Natural killer cell (primary cell): Measurements from ENCODE around the gene DNAH10. TPM values are rescaled to one million over a fixed set of nuclear protein-coding genes. Genes with fewer than 3 reads are reported as not detected.

Experiments used
- ATAC-seq, 3 donors: fragments of 150-1000 bp in 2 of 3; fragments of 200-7000 bp in 1 of 3; cut with Tn5 transposase; 1 replicate in 1 of 3; 2 replicates in 2 of 3; pipeline ENCODE4 v1.10.0; 2021; ENCODE audit warnings: mild to moderate bottlenecking in 2 of 3, moderate library complexity in 2 of 3
- DNase-seq, 2 donors: peaks; one replicate each; pipeline versions ENCODE4 v3.0.0 to v3.0.0-alpha.2; 2013 to 2021; ENCODE audit warnings: mixed read lengths in 1 of 2
- H3K27ac ChIP-seq: one replicate; pipeline ENCODE4 v1.5.1; 2013; ENCODE audit warnings: mild to moderate bottlenecking, low read length
- H3K27me3 ChIP-seq: one replicate; pipeline ENCODE4 v1.6.1; 2013; ENCODE audit warnings: low read length; ENCODE audit not compliant: control insufficient read depth, insufficient read depth
- H3K36me3 ChIP-seq: one replicate; pipeline ENCODE4 v1.6.1; 2013; ENCODE audit warnings: low read length; ENCODE audit not compliant: control insufficient read depth, insufficient read depth
- H3K4me1 ChIP-seq: one replicate; pipeline ENCODE4 v1.6.1; 2013; ENCODE audit warnings: low read length; ENCODE audit not compliant: control insufficient read depth, insufficient read depth
- H3K4me3 ChIP-seq: one replicate; pipeline ENCODE4 v1.5.1; 2013; ENCODE audit warnings: low read length
- H3K9me3 ChIP-seq: one replicate; pipeline ENCODE4 v1.6.1; 2013; ENCODE audit warnings: low read length; ENCODE audit not compliant: control insufficient read depth, insufficient read depth
- H3K27ac Mint-ChIP-seq, 2 donors: one replicate each; pipeline ENCODE4 v1.8.0; 2022; ENCODE audit warnings: mild to moderate bottlenecking in 2 of 2, mixed read lengths in 2 of 2, moderate library complexity in 1 of 2
- H3K27me3 Mint-ChIP-seq, 2 donors: one replicate each; pipeline ENCODE4 v1.8.0; 2022; ENCODE audit warnings: low read depth in 2 of 2, mixed read lengths in 2 of 2
- H3K36me3 Mint-ChIP-seq: one replicate; pipeline ENCODE4 v1.8.0; 2022; ENCODE audit warnings: mixed read lengths
- H3K4me1 Mint-ChIP-seq, 2 donors: one replicate each; pipeline ENCODE4 v1.8.0; 2022; ENCODE audit warnings: mixed read lengths in 2 of 2
- H3K4me3 Mint-ChIP-seq: one replicate; pipeline ENCODE4 v1.8.0; 2022; ENCODE audit warnings: mild to moderate bottlenecking, moderate library complexity, mixed read lengths
- H3K9me3 Mint-ChIP-seq, 2 donors: one replicate each; pipeline ENCODE4 v1.8.0; 2022; ENCODE audit warnings: mixed read lengths in 2 of 2
- CTCF ChIP-seq: fragments of 200-600 bp; IDR thresholded peaks from one replicate; pipeline ENCODE4 v1.8.0; 2022; ENCODE audit warnings: antibody characterized with exemption
- WGBS: methylation state at CpG from one replicate; pipeline ENCODE4 v1.1.7; 2013; ENCODE audit warnings: missing lambda C conversion rate; ENCODE audit not compliant: insufficient coverage; 5-methylcytosine and 5-hydroxymethylcytosine counted together
- intact Hi-C: fragments of 100-400 bp; cut with micrococcal nuclease; formaldehyde crosslinking; loops from one replicate; pipeline ENCODE4 v1.14.2; 2022
- total RNA-seq, 4 donors: library from RNA; stranded (reverse); fragments of 120-200 nt in 1 of 4; gene quantifications; one replicate each; pipeline versions ENCODE4 v1.2.3 to v1.2.4, GENCODE V29; 2013 to 2022

DNAH10 gene
- total RNA-seq, 3 donors from 2014 or later (not counting 1 experiment from before 2014, with no cell fraction given): 0.43 to 1.7 (median 0.94) TPM

GRCh38 chr12:123888989-123889388 is 126.9 kb downstream of the DNAH10 start:
- ATAC-seq (no peak), DNase-seq (no peak)
- no peaks in the 10 kb centered on the region for H3K9me3 ChIP-seq
- WGBS: 88% methylated on average over 12 of the region's 12 CpGs
- TF ChIP-seq CTCF: no peak
- Mint-ChIP-seq H3K4me3 (no peak overlapping the region), H3K9me3 (no peaks in the 10 kb centered on the region), H3K27ac (no peak overlapping the region), H3K36me3 (no peaks in the 10 kb centered on the region), H3K27me3 (peaks cover 0 to 4% of the 10 kb centered on the region in 2 donors), H3K4me1 (no peaks in the 10 kb centered on the region)
- no peaks in the 10 kb centered on the region for H3K4me1 ChIP-seq
- no peak overlapping the region for H3K4me3 ChIP-seq
- intact Hi-C loops: no loop called here
- H3K27ac ChIP-seq: no peak overlapping the region
- peaks cover 3% of the 10 kb centered on the region for H3K27me3 ChIP-seq
- no peaks in the 10 kb centered on the region for H3K36me3 ChIP-seq

- Mint-ChIP-seq H3K36me3 (no peaks in the 10 kb centered on the region), H3K27me3 (peaks cover 0 to 4% of the 10 kb centered on the region in 2 donors), H3K4me3 (no peak overlapping the region), H3K4me1 (no peaks in the 10 kb centered on the region), H3K27ac (no peak overlapping the region), H3K9me3 (no peaks in the 10 kb centered on the region)
- H3K4me1 ChIP-seq: no peaks in the 10 kb centered on the region
- H3K9me3 ChIP-seq: no peaks in the 10 kb centered on the region
- no peaks in the 10 kb centered on the region for H3K36me3 ChIP-seq
- H3K27me3 ChIP-seq: peaks cover 3% of the 10 kb centered on the region
- H3K27ac ChIP-seq: no peak overlapping the region
- DNase-seq (no peak), ATAC-seq (no peak)
- no peak for TF ChIP-seq CTCF
- 76% methylated on average over 11 of the region's 12 CpGs for WGBS
- intact Hi-C loops: no loop called here
- no peak overlapping the region for H3K4me3 ChIP-seq
These were observed 127.9 kb downstream of the DNAH10 start for GRCh38 chr12:123889848-123890535.

- 83% methylated on average over 10 of the region's 10 CpGs for whole genome bisulfite sequencing
- Histone ChIP-seq H3K4me1 (no peaks in the 10 kb centered on the region), H3K4me3 (no peak overlapping the region), H3K27me3 (peaks cover 3% of the 10 kb centered on the region), H3K27ac (no peak overlapping the region), H3K36me3 (no peaks in the 10 kb centered on the region), H3K9me3 (no peaks in the 10 kb centered on the region)
- no peaks in the 10 kb centered on the region for H3K4me1 Mint-ChIP-seq
- H3K27me3 Mint-ChIP-seq: peaks cover 0 to 4% of the 10 kb centered on the region in 2 donors
- no peak overlapping the region for H3K4me3 Mint-ChIP-seq
- ATAC-seq (no peak), DNase-seq (no peak)
- H3K36me3 Mint-ChIP-seq: no peaks in the 10 kb centered on the region
- no peaks in the 10 kb centered on the region for H3K9me3 Mint-ChIP-seq
- TF ChIP-seq CTCF: no peak
- no peak overlapping the region for H3K27ac Mint-ChIP-seq
- intact Hi-C loops: no loop called here
These were observed 128.4 kb downstream of the DNAH10 start for GRCh38 chr12:123890536-123890902.

GRCh38 chr12:123891011-123891410 is 128.9 kb downstream of the DNAH10 start:
- ATAC-seq (no peak), DNase-seq (no peak)
- no peak overlapping the region for H3K27ac ChIP-seq
- no peak overlapping the region for H3K4me3 ChIP-seq
- Mint-ChIP-seq H3K9me3 (no peaks in the 10 kb centered on the region), H3K36me3 (no peaks in the 10 kb centered on the region), H3K27ac (no peak overlapping the region), H3K4me1 (no peaks in the 10 kb centered on the region), H3K4me3 (no peak overlapping the region), H3K27me3 (peaks cover 0 to 4% of the 10 kb centered on the region in 2 donors)
- intact Hi-C loops: no loop called here
- H3K9me3 ChIP-seq: no peaks in the 10 kb centered on the region
- WGBS: 92% methylated on average over 7 of the region's 7 CpGs
- no peak for TF ChIP-seq CTCF
- H3K36me3 ChIP-seq: no peaks in the 10 kb centered on the region
- no peaks in the 10 kb centered on the region for H3K4me1 ChIP-seq
- peaks cover 3% of the 10 kb centered on the region for H3K27me3 ChIP-seq
